Small intestine (tissue), 7 donors: ENCODE results near the gene CCN2. TPM values are rescaled to one million over a fixed set of nuclear protein-coding genes. Genes with fewer than 3 reads are reported as not detected.
"Not testable (repeated sequence)": the region's sequence is repeated elsewhere in the genome, so short reads cannot be mapped to it uniquely, and the experiment has no call there.

Experiments
- DNase-seq, 2 donors: peaks; one replicate each; pipeline versions ENCODE4 v3.0.0 to v3.0.0-alpha.2; 2013
- FAIRE-seq: peaks from 2 replicates; lab custom pipeline; 2012; peaks lifted over from hg19 to GRCh38; lab: Jason Lieb, UNC
- H3K27ac ChIP-seq, 3 donors: one replicate each; pipeline ENCODE4 v1.5.1; 2013; ENCODE audit warnings: low read length in 2 of 3, mild to moderate bottlenecking in 2 of 3, control low read depth in 1 of 3, inconsistent platforms in 1 of 3, low read depth in 1 of 3, moderate library complexity in 1 of 3
- H3K27me3 ChIP-seq, 3 donors: one replicate each; pipeline ENCODE4 v1.6.1; 2013; ENCODE audit warnings: low read length in 3 of 3, inconsistent platforms in 1 of 3; ENCODE audit not compliant: control insufficient read depth in 3 of 3, insufficient read depth in 3 of 3
- H3K36me3 ChIP-seq, 3 donors: one replicate each; pipeline ENCODE4 v1.6.1; 2013; ENCODE audit warnings: low read length in 3 of 3, inconsistent platforms in 1 of 3, low read depth in 1 of 3, mild to moderate bottlenecking in 1 of 3, moderate library complexity in 1 of 3; ENCODE audit not compliant: control insufficient read depth in 3 of 3, insufficient read depth in 2 of 3
- H3K4me1 ChIP-seq, 3 donors: one replicate each; pipeline ENCODE4 v1.6.1; 2013; ENCODE audit warnings: low read length in 2 of 3, inconsistent platforms in 1 of 3, low read depth in 1 of 3, mild to moderate bottlenecking in 1 of 3, moderate library complexity in 1 of 3; ENCODE audit not compliant: control insufficient read depth in 3 of 3, insufficient read depth in 2 of 3
- H3K4me3 ChIP-seq, 3 donors: one replicate each; pipeline ENCODE4 v1.5.1; 2013; ENCODE audit warnings: low read length in 3 of 3, control low read depth in 1 of 3, inconsistent platforms in 1 of 3, low read depth in 1 of 3, mild to moderate bottlenecking in 1 of 3, moderate library complexity in 1 of 3
- H3K9me3 ChIP-seq, 2 donors: one replicate each; pipeline ENCODE4 v1.6.1; 2013; ENCODE audit warnings: low read depth in 1 of 2, low read length in 1 of 2; ENCODE audit not compliant: control insufficient read depth in 2 of 2, insufficient read depth in 1 of 2
- WGBS, 3 donors: extraction: QIAGEN DNeasy Blood & Tissue Kit; methylation state at CpG; one replicate each; pipeline ENCODE4 v1.1.7; 2013; 5-methylcytosine and 5-hydroxymethylcytosine counted together
- polyA plus RNA-seq, 4 donors: library from polyadenylated mRNA; stranded (reverse) in 3 of 4; unstranded in 1 of 4; fragments of 200-250 nt in 3 of 4; fragments of 120-200 nt in 1 of 4; gene quantifications; one replicate each; pipeline versions ENCODE4 v1.2.1 to v1.2.3, GENCODE V29; 2013
- donor health status: healthy with polysubstance abuse.
- donor health status: control.
- donor health status: control.
- donor health status: Bipolar disorder and iron deficiency.
- donor health status: healthy.

CCN2 gene
- polyA plus RNA-seq, 4 donors = 1.3 to 83.6 (median 36.0) TPM

DNA sequence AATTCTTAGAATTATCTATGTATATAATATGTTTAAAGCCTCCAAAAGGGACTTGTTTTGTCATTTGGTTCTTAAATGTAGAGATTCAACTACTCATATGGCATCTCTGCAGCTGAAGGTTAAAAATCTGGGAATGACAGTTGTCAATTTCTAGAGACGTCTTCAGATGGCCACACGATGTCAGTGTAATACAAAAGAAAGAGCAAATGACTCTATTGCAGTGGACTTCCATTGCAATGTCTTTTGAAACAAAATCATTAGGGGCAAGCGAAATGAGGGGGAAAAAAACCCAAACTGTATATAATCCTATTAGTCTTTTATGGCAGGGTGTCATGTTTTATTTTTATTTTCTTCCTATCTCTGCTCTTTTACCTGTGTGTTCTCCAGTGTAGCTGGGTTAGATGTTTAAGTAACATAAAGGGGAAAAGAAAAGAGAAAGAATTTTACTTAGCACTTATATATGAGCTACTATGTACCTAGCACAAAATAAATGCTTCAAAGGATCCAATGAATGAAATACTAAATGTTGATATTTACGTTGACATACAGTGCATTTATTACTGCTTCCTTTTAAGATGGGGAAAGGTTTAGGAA is 26.2 kb downstream of the CCN2 start:
- H3K4me3 ChIP-seq = no peak overlapping the region
- peak; percentile 49 for FAIRE-seq
- H3K4me1 ChIP-seq = no peaks in the 10 kb centered on the region
- 12 to 26% (median 19%) methylated on average over 4 of the region's 4 CpGs for WGBS, 3 donors
- no peaks in the 10 kb centered on the region for H3K27me3 ChIP-seq
- H3K9me3 ChIP-seq = peaks cover 0 to 10% of the 10 kb centered on the region in 2 donors
- no peaks in the 10 kb centered on the region for H3K36me3 ChIP-seq
- DNase-seq = peak; percentile 39 to 47
- H3K27ac ChIP-seq = no peak overlapping the region

DNA sequence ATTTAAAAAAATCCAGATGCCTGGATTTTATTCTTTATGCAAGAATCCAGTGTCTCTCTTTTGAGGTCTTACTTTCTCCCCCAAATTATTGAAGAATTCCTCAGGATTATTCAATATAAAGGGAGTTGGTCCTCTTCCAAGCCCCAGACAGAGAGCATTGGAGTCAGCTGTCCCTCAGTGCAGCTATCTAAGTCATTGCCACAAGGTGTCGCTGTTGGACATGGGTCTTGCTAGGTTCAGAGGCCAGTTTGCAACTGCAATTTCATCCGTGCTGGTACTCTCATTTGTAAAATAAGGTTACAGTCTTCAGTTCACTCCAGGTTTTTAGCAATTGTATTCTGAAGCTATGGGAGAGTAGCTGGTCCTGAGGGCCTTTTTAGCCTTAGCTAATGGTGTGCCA is 27.8 kb downstream of the CCN2 start:
- Histone ChIP-seq H3K27ac (no peak overlapping the region), H3K4me3 (no peak overlapping the region), H3K9me3 (peaks cover 0 to 10% of the 10 kb centered on the region in 2 donors), H3K4me1 (no peaks in the 10 kb centered on the region), H3K36me3 (no peaks in the 10 kb centered on the region), H3K27me3 (no peaks in the 10 kb centered on the region)
- FAIRE-seq (no peak), DNase-seq (peak; percentile 74)
- WGBS, 3 donors = 6 to 13% (median 6%) methylated on average over 2 of the region's 2 CpGs

DNA sequence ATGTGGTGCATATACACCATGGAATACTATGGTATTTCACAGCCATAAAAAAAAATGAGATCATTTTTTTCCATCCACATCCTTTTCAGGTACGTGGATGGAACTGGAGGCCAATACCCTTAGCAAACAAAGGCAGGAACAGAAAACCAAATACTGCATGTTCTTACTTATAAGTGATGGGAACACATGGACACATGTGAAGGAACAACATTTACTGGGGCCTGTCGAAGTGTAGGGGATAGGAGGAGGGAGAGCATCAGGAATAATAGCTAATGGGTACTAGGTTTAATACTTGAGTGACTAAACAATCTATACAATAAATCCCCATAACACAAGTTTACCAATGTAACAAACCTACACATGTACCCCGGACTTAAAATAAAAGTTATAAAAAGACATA is 30.5 kb downstream of the CCN2 start:
- WGBS, 3 donors = 69 to 72% (median 70%) methylated on average over 3 of the region's 3 CpGs
- FAIRE-seq = no peak

DNA sequence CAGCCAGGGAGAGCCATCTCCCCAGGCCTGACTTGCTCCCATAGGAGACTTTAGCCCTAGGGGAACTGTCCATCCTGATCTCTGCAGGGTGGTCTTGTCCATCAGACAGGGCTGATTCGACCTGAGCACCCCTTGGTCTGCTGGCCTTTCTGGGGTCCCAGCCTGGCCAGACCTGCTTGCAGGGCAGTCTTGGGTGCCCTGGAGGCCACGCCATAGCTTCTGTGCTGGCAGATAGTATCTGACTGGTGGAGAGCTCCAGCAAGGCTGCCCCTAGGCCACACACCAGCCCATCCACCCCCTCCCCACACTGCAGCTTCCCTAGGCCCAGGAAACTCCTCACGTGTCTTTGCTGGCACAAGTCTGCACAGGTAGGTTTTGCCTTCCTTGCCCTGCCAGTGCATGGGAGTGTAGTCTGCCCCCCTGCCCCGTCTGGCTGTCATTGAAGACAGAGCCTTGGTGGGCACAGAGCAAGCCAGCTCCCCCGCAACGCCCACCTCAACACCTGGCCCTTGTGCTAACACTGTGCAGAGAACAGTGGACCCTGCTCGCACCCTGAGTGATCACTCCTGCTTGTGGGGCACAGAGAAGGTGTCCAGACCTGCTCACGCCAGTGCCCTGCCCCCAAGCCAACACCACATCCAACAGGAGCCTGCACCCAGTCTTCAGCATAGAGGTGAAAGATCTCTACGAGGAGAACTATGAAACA is 32.4 kb downstream of the CCN2 start:
- no peak for FAIRE-seq
- Histone ChIP-seq H3K27me3 (peaks cover 0 to 2% (median 0%) of the 10 kb centered on the region in 3 donors), H3K4me1 (no peaks in the 10 kb centered on the region), H3K36me3 (no peaks in the 10 kb centered on the region), H3K27ac (no peak overlapping the region), H3K4me3 (no peak overlapping the region), H3K9me3 (peaks cover 0 to 7% of the 10 kb centered on the region in 2 donors)
- no peak for DNase-seq
- WGBS, 3 donors = 82 to 83% (median 82%) methylated on average over 9 of the region's 9 CpGs

More for the DNA sequence above, 30.5 kb downstream of the CCN2 start:
- Histone ChIP-seq H3K36me3 (no peaks in the 10 kb centered on the region), H3K4me1 (no peaks in the 10 kb centered on the region), H3K27ac (no peak overlapping the region), H3K27me3 (peaks cover 0 to 2% (median 0%) of the 10 kb centered on the region in 3 donors), H3K4me3 (no peak overlapping the region), H3K9me3 (peaks cover 0 to 10% of the 10 kb centered on the region in 2 donors)
- DNase-seq = no peak

GRCh38 chr6:131917763-131918649 is 33.2 kb downstream of the CCN2 start:
- H3K27me3 ChIP-seq = peaks cover 0 to 2% (median 0%) of the 10 kb centered on the region in 3 donors
- WGBS, 3 donors = 70 to 80% (median 78%) methylated on average over 6 of the region's 6 CpGs
- DNase-seq (no peak), FAIRE-seq (no peak)
- H3K27ac ChIP-seq = no peak overlapping the region
- no peak overlapping the region for H3K4me3 ChIP-seq
- no peaks in the 10 kb centered on the region for H3K36me3 ChIP-seq
- H3K4me1 ChIP-seq = no peaks in the 10 kb centered on the region
- no peaks in the 10 kb centered on the region for H3K9me3 ChIP-seq

DNA sequence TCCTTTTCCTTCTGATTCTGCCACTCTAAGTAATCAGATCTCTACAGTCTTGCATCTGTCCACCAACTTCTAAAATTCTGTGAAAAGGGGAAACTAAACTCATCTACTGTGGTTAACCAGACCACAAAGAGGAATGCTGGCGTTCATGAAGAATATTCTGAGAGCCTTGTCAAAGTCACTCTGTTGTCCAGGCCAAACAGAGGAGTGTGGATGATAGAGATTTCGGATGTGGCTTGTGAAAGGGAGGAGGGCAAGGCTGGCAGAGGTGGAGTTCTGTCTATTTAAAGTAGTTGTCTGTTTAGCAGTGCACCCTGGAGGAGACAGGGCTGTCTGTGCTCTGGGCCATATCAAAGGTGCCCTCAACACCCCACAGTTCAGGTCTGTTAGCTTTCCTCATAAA is 33.9 kb downstream of the CCN2 start:
- WGBS, 3 donors = 53 to 85% (median 61%) methylated on average over 2 of the region's 2 CpGs
- DNase-seq = no peak
- H3K27ac ChIP-seq = no peak overlapping the region

GRCh38 chr6:131916847-131917246 is 34.3 kb downstream of the CCN2 start:
- no peak for DNase-seq
- H3K4me3 ChIP-seq = no peak overlapping the region
- H3K27me3 ChIP-seq = peaks cover 0 to 2% (median 0%) of the 10 kb centered on the region in 3 donors
- no peak for FAIRE-seq
- no peaks in the 10 kb centered on the region for H3K4me1 ChIP-seq
- no peaks in the 10 kb centered on the region for H3K9me3 ChIP-seq
- WGBS, 3 donors = 61 to 77% (median 77%) methylated on average over 2 of the region's 2 CpGs
- no peak overlapping the region for H3K27ac ChIP-seq
- H3K36me3 ChIP-seq = no peaks in the 10 kb centered on the region

More for the DNA sequence above, 33.9 kb downstream of the CCN2 start:
- H3K27me3 ChIP-seq = peaks cover 0 to 2% (median 0%) of the 10 kb centered on the region in 3 donors
- no peak for FAIRE-seq
- no peak overlapping the region for H3K4me3 ChIP-seq
- no peaks in the 10 kb centered on the region for H3K4me1 ChIP-seq
- no peaks in the 10 kb centered on the region for H3K9me3 ChIP-seq
- H3K36me3 ChIP-seq = no peaks in the 10 kb centered on the region

DNA sequence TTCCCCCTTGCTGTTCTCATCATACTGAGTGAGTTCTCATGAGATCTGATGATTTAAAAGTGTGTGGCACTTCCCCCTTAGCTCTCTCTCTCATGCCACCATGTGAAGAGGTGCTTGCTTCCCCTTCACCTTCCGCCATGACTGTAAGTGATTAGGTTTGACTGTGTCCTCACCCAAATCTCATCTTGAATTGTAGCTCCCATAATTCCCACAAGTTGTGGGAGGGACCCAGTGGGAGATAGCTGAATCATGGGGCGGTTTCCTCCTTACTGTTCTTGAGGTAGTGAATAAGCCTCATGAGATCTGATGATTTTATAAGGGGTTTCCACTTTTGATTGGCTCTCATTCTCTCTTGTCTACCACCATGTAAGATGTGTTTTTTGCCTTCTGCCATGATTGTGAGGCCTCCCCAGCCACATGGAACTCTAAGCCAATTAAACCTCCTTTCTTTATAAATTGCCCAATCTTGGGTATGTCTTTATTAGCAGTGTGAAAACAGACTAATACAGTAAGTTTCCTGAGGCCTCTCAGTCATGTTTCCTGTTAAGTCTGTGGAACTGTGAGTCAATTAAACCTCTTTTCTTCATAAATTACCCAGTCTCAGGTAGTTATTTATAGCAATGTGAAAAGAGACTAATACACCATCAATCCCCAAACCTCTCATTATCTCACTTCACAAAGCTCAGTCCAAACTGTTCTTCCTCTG is 34.9 kb downstream of the CCN2 start:
- not testable (repeated sequence) for FAIRE-seq, DNase-seq, H3K27ac ChIP-seq, H3K4me1 ChIP-seq, H3K27me3 ChIP-seq, H3K9me3 ChIP-seq, H3K4me3 ChIP-seq, H3K36me3 ChIP-seq
- 89 to 96% (median 95%) methylated on average over 2 of the region's 2 CpGs for WGBS, 3 donors
